ENCODE measurements around the gene MIA2.

DNA sequence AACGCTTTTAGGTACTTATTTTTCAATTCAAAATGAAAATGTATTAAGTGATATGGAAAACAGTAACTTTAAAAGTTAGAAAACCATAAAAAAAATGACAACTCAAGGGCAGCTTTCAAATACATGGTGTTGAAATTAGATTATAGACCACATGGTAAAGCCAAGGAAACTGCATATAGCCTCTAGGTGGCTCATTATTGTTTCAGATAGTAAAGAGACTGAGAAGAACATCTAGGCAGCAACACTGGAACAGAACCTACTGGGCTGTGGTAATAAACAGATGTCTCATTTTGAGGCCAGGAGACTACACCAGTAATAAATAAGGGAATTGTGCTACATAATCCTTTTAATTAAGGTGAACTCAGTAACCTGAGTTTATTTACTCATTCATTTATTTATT lies 185.6 kb downstream of the MIA2 start:
- TF ChIP-seq CTCF (conservative IDR thresholded peaks at IDR 0.05), result no peak
- no peak for TF ChIP-seq EZH2 (IDR thresholded peaks at IDR 0.05; ENCODE audit: low read depth)
